GM23338 (cell line): ENCODE data around the gene NEURL1B.

Experiments used
- EZH2 ChIP-seq: fragments of 200-600 bp; sonication (generic); IDR thresholded peaks from one replicate; pipeline ENCODE4 v1.8.0; 2017; ENCODE audit warnings: antibody characterized with exemption, mild to moderate bottlenecking, low read depth; ENCODE audit not compliant: unreplicated experiment
- EZH2phosphoT487 ChIP-seq: fragments of 200-600 bp; sonication (generic); IDR thresholded peaks from one replicate; pipeline ENCODE4 v1.8.1; 2018; ENCODE audit warnings: antibody characterized with exemption; ENCODE audit not compliant: unreplicated experiment
- POLR2AphosphoS5 ChIP-seq: IDR thresholded peaks from 2 replicates; pipeline ENCODE4 v1.6.1; 2016; ENCODE audit warnings: antibody characterized with exemption, low read depth
- ZNF331 ChIP-seq: fragments of 250-450 bp; sonication (Bioruptor Pico); IDR thresholded peaks from 2 replicates; pipeline ENCODE4 v1.5.0; 2020; ENCODE audit warnings: low read depth, mild to moderate bottlenecking, moderate library complexity
- TF ChIP-seq, protein P1 (sequence below), 2 experiments: fragments of 200-600 bp in 1 of 2; sonication (generic) in 1 of 2; conservative IDR thresholded peaks; 2 replicates each; pipeline versions ENCODE4 v1.5.1 to v1.6.1; 2016 to 2017; ENCODE audit warnings: antibody characterized with exemption in 2 of 2, low read depth in 2 of 2, mild to moderate bottlenecking in 2 of 2, moderate library complexity in 1 of 2
- TF ChIP-seq, protein P2 (sequence below): IDR thresholded peaks from one replicate; pipeline ENCODE4 v1.6.1; 2018; ENCODE audit warnings: antibody characterized with exemption; ENCODE audit not compliant: unreplicated experiment

DNA sequence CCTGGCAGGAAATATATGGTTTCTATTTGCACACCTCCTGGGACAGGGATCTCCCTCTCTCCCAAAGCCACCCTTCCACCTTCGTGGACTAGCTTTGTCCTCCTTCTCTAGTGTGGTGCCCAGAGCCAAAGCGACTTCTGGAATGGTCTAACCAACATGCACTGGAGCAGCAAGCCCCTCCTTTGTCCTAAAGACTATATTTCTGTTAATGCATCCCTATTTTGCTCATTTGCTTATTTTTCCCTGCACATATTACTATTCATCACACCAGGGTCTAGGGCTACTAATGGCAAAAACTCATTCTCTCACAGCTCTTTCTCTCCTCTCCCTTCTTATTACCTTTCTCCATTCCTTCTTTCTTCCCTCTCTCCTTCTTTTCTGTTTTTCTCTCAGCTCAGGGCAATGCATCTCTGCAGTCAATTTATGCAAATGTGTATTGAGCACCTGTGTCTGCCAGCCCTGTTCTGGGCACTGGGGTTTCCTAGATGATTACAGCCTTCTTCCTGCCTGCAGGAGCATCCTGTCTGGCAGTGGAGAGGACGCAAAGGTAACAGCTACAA lies 2.8 kb upstream of the NEURL1B start:
- TF ChIP-seq, protein P1, sequence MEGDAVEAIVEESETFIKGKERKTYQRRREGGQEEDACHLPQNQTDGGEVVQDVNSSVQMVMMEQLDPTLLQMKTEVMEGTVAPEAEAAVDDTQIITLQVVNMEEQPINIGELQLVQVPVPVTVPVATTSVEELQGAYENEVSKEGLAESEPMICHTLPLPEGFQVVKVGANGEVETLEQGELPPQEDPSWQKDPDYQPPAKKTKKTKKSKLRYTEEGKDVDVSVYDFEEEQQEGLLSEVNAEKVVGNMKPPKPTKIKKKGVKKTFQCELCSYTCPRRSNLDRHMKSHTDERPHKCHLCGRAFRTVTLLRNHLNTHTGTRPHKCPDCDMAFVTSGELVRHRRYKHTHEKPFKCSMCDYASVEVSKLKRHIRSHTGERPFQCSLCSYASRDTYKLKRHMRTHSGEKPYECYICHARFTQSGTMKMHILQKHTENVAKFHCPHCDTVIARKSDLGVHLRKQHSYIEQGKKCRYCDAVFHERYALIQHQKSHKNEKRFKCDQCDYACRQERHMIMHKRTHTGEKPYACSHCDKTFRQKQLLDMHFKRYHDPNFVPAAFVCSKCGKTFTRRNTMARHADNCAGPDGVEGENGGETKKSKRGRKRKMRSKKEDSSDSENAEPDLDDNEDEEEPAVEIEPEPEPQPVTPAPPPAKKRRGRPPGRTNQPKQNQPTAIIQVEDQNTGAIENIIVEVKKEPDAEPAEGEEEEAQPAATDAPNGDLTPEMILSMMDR (conservative IDR thresholded peaks at IDR 0.05; ENCODE audit: low read depth in 2 of 2): no peak
- TF ChIP-seq POLR2AphosphoS5: no peak
- no peak for TF ChIP-seq EZH2
- TF ChIP-seq EZH2phosphoT487: no peak
- TF ChIP-seq ZNF331 (CRISPR knock-in tag): no peak
- TF ChIP-seq, protein P2, sequence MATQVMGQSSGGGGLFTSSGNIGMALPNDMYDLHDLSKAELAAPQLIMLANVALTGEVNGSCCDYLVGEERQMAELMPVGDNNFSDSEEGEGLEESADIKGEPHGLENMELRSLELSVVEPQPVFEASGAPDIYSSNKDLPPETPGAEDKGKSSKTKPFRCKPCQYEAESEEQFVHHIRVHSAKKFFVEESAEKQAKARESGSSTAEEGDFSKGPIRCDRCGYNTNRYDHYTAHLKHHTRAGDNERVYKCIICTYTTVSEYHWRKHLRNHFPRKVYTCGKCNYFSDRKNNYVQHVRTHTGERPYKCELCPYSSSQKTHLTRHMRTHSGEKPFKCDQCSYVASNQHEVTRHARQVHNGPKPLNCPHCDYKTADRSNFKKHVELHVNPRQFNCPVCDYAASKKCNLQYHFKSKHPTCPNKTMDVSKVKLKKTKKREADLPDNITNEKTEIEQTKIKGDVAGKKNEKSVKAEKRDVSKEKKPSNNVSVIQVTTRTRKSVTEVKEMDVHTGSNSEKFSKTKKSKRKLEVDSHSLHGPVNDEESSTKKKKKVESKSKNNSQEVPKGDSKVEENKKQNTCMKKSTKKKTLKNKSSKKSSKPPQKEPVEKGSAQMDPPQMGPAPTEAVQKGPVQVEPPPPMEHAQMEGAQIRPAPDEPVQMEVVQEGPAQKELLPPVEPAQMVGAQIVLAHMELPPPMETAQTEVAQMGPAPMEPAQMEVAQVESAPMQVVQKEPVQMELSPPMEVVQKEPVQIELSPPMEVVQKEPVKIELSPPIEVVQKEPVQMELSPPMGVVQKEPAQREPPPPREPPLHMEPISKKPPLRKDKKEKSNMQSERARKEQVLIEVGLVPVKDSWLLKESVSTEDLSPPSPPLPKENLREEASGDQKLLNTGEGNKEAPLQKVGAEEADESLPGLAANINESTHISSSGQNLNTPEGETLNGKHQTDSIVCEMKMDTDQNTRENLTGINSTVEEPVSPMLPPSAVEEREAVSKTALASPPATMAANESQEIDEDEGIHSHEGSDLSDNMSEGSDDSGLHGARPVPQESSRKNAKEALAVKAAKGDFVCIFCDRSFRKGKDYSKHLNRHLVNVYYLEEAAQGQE: no peak
